Suppressor macrophage treated with lipopolysaccharide for 1 hour (primary cell): ENCODE measurements around the gene ARFGAP1.

Experiments used
- DNase-seq, 3 donors: peaks; one replicate each; pipeline ENCODE4 v3.0.0-alpha.2; 2020 to 2022

The ARFGAP1 gene

DNA sequence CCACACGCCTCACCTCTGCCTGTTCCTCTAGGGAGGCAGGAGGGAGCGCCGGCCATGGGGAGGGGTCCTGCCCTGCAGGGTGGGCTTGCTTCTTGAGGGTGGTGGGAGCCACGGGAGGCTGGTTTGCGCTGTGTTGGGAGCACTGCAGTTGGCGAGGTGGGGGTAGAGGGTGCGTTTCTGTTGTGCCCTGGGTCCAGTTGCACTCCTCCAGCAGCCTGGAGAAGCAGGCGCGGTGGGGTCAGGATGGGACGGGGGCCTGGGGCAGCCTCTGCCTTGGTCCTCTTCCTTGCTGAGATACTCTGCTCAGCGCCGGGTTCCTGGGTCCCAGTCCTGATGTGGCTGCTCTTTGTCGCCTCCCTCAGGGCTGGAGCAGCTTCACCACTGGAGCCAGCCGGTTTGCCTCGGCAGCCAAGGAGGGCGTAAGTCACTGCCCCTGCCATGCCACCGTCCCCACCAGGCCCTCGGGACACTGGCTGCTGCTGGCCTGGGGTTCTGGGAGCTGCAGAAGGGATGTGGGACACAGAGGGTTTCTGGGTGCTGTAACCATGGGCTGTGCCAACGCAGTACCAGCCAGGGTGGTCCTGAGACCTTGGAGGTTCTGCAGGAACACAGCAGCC lies 8.4 kb downstream of the ARFGAP1 start:
- DNase-seq = no peak

DNA sequence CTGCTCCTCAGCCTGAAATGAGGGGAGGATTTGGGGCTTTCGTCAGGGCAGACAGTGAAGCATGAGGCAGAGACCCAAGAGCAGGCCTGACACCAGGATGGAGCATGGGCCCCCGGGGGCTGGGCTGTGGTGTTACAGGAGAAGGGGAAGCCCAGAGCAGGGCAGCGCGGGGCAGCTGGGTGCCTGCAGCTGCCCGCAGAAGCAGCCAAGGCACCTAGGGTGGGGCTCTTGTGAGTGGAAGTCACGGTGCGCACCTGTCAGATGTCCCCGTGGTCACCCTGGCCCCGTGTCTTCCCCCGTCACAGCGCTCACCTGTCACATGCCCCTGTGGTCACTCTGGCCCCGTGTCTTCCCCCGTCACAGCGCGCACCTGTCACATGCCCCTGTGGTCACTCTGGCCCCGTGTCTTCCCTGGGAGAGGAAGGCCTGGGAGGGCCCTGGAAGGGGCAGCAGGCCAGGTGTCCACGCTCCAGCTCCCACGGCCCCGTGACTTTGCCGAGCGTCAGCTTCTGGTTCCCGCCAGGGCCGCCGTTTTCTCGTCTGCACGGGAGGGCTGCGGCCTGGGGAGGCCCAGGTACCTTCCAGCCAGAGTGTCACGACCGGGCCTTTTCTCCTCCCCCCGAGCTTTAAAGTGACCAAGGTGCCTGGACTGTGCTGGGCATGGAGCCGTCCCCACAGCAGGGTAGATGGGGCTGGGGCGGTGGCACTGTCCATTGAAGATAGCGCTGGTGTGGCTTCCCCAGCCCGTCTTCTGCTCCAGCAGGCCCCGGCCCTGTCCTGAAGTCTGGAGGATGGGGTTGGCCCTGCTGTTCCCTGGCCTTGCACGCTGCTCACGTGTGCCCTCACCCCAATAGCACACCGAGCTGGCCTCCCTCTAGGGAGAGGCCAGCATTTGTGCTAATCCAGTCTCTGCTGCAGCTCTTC lies 9.4 kb downstream of the ARFGAP1 start:
- no peak for DNase-seq

- DNase-seq = no peak
Observed at GRCh38 chr20:63282946-63283345, 10.3 kb downstream of the ARFGAP1 start.

- no peak for DNase-seq
Observed at GRCh38 chr20:63283397-63284082, 10.9 kb downstream of the ARFGAP1 start.

GRCh38 chr20:63284083-63284440 lies 11.4 kb downstream of the ARFGAP1 start:
- DNase-seq = no peak

GRCh38 chr20:63284544-63284949 lies 11.9 kb downstream of the ARFGAP1 start:
- DNase-seq = peak in 1 of 3 donors; percentile 31

GRCh38 chr20:63284981-63285524 lies 12.4 kb downstream of the ARFGAP1 start:
- DNase-seq = no peak

- DNase-seq = no peak
Observed at GRCh38 chr20:63285636-63286615, 13.3 kb downstream of the ARFGAP1 start.

DNA sequence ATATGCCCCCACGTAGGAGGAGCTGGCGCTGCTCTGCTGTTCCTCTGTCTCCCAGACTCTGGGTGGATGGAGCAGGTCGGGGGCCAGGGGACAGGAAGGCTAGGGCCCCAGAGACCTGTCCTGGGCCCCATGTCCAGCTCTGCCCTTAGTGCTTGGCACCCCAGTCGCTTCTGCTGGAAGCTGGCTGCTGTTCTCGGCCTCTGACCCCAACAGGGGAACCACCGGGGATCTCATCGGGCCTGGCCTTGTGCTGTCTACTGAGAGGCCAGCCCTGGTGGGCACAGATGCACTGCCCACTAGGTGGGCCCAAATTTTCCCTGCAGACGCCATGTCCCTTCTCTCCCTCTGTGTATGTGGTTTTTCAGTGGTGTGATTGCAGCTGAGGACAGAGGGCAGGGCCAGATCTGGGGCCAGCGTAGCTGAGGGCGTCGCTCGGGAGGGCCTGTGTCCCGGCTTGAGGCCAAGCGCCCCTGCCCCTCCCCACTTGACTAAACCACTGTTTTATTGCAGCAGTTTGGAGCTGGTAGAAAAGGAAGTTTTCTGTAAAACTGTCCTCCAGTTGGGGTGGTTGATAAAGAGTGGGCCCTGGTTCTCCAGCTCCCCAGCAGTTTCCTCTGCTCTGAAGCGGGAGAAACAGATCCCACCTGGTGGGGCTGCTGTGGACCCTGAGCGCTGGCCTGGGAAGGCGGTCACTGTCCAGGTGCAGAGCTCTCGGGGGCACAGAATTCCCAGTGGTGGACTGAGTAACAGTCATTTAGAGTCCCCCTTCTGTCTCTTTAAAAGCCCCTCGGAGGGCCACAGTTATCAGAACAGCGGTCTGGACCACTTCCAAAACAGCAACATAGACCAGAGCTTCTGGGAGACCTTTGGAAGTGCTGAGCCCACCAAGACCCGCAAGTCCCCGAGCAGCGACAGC lies 14.4 kb downstream of the ARFGAP1 start:
- no peak for DNase-seq

- DNase-seq = no peak
Observed at GRCh38 chr20:63287697-63288580, 15.3 kb downstream of the ARFGAP1 start.

DNA sequence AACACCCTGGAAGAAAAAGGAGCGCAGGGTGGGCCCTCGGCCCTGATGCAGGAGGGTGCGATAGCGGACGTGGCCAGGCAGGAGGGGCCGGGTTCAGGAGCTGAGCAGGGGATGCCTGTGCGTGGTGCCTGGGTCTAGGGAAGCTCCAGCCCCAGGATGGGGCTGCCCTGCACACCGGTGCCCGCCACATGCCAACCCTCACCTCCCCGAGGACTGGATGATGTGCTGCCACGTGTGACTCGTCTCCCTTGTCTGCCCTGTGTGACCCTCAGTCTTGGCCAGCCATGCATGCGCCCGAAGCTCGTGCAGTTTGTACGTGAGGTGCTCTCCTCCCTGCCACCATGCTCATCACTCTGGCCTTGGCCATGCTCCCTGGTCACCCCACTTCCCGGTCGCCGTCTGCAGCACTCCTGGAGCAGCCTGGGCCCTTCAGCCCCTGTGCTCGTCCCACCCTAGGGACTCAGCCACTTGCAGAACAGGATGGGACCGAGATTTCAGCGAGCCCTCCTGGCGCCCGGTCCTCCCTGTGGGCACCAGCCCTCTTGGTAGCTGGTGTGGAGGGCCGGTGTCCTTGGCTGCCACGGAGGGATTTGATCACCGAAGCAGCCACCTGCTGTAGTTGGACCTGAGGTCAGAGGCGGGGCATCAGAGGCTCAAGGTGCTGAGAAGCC lies 16.1 kb downstream of the ARFGAP1 start:
- no peak for DNase-seq

GRCh38 chr20:63289311-63290135 lies 16.9 kb downstream of the ARFGAP1 start:
- no peak for DNase-seq

DNA sequence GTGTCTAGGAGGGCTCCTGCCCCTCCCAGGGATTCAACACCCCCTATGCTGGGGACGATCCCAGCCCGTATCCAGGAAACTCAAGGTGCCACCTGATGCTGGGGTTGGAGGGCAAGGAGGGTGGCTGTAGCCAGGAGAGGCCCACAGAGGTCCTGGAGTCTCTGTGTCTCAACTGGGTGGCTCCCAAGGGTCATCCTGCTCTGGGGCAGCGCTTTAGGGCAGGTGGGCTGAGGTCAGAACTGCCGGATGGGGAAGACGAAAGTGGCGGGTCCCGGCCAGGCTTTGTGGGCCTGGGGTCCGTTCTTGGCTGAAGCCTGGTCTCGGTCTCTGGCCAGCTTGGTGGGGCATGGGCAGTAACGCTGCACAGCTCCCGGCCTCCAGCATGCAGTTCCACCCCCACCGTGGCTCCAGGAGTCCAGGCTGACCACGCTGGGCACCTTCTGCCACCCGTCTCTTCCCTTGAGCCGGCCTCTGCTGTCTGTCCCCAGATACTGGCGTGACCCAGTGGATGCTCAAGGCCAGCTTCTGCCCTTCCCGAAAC lies 17.6 kb downstream of the ARFGAP1 start:
- no peak for DNase-seq

- DNase-seq = peak; percentile 36 to 65 (median 50)
Observed at GRCh38 chr20:63290677-63291472, 18.3 kb downstream of the ARFGAP1 start.

- no peak for DNase-seq
Observed at GRCh38 chr20:63291811-63292210, 19.2 kb downstream of the ARFGAP1 start.

DNA sequence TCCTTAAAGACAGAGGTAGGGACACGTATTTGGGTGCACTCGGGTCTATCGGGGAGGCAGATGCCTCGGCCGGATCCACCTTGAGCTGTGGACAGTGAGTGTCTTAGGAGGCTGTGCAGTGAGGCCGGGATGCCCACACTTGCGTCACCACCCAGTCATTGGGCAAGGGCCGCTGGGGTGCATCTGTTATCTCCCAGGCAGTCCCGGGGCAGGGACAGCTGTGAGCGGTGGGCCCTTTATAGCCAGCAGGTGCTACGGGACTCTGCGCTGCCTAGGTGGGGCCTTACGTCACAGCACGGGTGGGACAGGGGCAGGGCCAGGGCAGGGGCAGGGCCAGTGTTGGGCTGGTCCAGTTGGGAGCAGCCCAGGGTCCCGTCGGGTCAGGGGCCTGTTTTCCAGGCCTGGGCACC lies 19.7 kb downstream of the ARFGAP1 start:
- peak in 2 of 3 donors; percentile 31 to 54 for DNase-seq

- DNase-seq = no peak
Observed at GRCh38 chr20:63292904-63293303, 20.3 kb downstream of the ARFGAP1 start, which contains the start of gene COL20A1. Gene COL20A1 (plus strand): TSS chr20:63293186. CDS start chr20:63295108, 1,922 bp downstream.
